HG02759 (cell line): ENCODE data around the gene SH2D4B.

Experiments
- ATAC-seq: cut with Tn5 transposase; IDR thresholded peaks from one replicate; pipeline ENCODE4 v1.9.1; 2021; ENCODE audit warnings: mild to moderate bottlenecking, moderate library complexity; ENCODE audit not compliant: unreplicated experiment

Gene SH2D4B

DNA sequence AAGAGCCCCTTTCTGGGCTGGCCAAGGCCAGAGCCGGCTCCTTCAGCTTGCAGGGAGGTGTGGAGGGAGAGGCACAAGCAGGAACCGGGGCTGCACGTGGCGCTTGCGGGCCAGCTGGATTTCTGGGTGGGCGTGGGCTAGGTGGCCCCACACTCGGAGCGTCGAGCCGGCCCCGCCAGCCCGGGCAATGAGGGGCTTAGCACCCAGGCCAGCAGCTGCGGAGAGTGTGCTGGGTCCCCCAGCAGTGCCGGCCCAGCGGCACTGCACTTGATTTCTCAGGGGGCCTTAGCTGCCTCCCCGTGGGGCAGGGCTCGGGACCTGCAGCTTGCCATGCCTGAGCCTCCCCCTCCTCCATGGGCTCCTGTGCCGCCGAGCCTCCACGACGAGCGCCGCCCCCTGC, 48.1 kb downstream of the SH2D4B start:
- no peak for ATAC-seq

DNA sequence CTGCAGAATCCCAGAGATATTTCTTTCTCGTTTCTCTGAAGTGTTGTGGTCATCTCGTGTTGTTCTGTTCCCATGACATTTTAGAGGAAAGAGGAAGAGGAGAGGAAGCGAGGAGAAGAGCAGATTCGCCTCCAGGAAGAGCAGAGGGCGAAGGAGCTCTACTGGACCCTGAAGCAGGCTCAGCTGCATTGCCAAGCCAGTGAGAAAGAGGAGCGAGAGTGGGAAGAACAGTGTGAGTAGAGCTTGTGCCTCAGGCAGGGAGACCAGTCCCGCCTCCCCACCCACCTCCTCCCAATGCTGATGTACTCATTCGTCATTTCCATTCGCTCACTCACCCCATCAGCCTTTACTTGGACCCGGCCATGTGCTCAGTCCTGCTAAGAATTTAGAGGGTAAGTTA, 50.8 kb downstream of the SH2D4B start:
- no peak for ATAC-seq

GRCh38 chr10:80589726-80590373, 52.1 kb downstream of the SH2D4B start:
- peak; percentile 97 for ATAC-seq

- peak; percentile 1 for ATAC-seq
Observed at GRCh38 chr10:80590585-80591125, 53.0 kb downstream of the SH2D4B start.

- ATAC-seq, result peak; percentile 49
Observed at GRCh38 chr10:80596391-80597257, 58.9 kb downstream of the SH2D4B start.

- ATAC-seq, result peak; percentile 59
Observed at GRCh38 chr10:80598084-80598798, 60.5 kb downstream of the SH2D4B start.

- ATAC-seq, result no peak
Observed at GRCh38 chr10:80598951-80599350, 61.2 kb downstream of the SH2D4B start.

GRCh38 chr10:80599424-80599847, 61.7 kb downstream of the SH2D4B start:
- peak; percentile 82 for ATAC-seq

- no peak for ATAC-seq
Observed at GRCh38 chr10:80600256-80600655, 62.6 kb downstream of the SH2D4B start.

- no peak for ATAC-seq
Observed at GRCh38 chr10:80602881-80603280, 65.2 kb downstream of the SH2D4B start.

DNA sequence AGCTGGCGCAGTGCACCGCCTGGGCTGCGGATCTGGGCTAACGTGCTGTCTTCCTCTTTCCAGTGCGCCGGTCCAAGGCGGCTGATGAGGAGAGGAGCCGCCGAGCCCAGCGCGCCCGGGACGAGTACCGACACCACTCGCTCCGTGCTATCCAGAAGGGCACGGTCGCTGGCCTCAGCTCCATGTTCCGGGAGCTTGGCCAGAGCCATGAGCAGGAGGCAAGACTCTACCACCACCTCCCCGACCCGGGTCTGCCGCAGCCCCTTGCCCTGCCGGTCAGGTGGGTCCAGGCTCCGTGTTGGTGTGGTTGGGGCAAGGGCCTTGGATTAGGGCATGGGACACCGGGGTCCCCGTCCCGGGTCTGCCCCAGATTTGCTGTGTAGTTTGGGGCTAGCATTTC, 65.8 kb downstream of the SH2D4B start:
- ATAC-seq, result no peak

GRCh38 chr10:80608706-80609105, 71.0 kb downstream of the SH2D4B start:
- no peak for ATAC-seq

GRCh38 chr10:80609331-80609730, 71.6 kb downstream of the SH2D4B start:
- no peak for ATAC-seq

DNA sequence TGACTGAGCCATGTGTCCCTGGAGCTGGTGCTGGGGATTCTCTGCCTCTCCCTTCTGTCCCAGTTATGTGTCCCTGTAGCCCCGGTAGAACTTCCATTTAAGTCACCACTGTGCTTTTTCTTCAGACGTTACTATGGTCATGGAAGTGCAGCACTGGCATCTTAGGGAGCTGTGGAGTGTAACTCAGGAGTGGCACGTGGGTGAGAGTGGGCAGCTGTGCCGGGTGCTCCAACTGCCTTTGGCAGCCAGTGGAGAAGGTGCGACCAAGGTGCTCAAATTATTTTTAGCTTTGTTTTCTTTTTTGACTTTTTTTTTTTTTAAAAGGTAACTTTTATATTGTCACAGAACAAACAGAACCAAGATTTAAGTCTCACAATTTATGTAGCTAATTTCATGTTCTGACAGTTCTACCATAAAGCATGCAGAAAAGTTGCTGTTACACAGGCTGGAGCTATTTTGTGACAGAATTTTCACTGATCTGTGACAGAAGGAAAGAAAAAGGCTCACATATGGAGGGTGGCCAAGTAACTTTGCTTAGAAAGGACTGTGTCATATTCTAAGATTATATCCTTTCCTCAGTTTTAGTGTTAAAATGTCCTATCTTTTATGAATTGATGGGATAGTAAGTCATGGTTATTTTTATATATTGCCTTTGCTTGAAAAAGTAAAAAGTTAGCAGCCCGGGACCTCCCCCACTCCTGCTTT, 73.9 kb downstream of the SH2D4B start:
- no peak for ATAC-seq

DNA sequence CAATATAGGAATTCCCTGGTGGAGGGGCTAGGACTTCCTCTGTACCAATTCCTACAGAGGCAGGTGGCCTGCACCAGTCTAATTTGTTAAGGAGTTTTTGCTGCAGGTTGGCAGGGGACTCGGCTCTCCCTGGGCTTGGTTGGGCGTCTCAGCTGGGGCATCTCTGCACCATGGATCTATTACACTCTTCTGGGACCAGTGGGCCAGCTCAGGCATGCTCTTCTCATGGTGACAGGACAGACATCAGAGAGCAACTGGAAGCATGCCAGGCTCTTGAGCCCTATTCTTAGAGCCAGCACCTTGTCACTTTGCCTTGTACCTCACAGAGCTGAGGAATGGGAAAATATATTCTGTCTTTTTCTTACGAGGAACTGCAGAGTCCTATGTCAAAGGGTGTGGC, 74.6 kb downstream of the SH2D4B start:
- ATAC-seq, result no peak

DNA sequence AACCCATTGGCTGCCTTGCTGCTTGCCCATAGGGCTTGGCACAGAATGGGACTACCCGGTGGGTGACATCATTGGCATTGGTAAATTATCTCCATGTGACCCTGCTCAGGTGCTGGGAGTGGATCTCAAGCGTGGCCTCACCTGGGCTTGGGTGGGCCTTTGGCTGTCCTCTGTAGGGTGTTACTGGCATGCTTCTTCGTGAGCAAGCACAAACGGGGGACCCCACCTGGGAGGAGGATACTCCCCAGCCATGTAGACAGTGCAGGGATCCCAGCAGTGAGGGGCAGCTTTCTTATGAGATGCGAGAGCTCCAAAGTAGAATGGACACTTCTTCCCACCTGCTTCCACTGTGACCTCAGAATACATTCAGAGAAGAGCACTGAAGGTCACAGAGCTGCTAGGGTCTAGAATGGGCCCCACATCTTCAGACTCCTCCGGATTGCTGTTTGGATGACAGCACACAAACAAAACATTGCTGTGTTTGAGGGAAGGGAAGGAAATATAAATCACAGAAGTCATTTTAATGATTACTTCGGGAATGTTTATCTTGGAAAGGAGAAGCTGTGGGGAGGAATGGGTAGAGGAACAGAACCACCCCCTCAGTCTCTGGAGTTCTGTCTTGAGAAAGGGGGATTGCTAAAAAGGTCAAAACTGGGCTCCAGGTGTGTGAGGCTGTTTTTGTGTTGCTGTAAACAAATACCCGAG, 75.9 kb downstream of the SH2D4B start:
- ATAC-seq, result no peak

DNA sequence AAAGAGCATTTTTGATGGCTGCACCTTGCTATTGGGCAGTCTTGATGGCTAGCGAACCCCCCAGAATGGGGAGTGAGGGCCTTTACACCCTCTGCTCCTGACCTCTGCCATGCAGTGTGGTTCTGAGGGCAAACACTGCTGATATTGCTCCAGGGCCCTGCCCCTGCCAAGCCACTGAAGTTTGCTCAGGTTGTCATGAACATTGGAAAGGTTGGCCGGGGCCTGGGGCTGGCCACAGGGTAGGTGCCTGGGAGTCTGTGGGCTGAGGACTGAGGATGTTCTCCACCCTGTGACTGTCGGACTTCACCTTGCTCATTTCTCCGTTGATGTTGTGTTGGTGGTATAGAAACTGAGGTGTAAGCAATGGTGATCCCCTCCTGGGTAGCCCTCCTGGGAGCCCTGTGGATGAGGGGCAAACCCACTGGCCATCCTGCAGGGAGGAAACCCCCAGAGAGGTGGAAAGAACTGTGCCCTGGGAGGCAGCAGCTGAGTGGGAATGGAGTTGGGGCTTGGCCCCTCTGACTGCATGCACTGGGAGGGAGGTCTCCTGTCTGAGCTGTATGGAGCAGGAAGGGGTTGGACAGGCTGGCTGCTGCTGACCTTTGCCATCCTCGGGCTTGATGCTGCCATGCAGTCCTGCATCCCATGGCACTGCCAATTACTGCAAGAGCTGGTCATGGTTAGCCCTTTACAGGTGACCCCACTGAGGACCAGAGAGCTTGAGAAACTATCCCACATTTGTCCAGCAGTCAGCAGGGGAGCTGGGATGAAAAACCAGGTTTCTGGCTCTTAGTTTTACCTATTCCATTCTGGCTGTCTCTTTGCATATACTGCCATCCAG, 77.1 kb downstream of the SH2D4B start:
- ATAC-seq, result no peak

DNA sequence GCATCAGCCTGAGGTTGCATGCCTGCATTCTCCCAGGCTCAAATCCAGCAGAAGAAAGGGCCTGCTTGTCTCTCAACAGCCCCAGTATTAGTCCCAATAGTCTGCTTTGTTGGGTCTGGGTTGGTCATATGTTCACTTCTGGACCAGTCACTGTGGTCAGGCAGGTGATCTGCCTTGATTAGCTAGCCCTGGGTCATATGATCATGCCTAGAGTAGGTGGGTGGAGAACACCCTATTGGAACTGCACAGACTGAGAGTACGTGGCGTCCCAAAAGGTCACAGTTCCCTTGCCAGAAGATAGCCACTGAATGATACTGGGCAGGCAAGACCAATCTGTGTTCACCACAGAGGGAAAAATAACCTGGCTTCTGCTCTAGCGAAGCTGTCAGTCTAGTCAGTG, 80.1 kb downstream of the SH2D4B start:
- ATAC-seq, result no peak

- ATAC-seq, result no peak
Observed at GRCh38 chr10:80619036-80619435, 81.3 kb downstream of the SH2D4B start.
